Islet precursor cell (in vitro differentiated cells): Measurements from ENCODE around the gene PROKR1.

Experiments used
- DNase-seq: peaks from one replicate; pipeline ENCODE4 v3.0.0-alpha.2; 2018

Gene PROKR1

DNA sequence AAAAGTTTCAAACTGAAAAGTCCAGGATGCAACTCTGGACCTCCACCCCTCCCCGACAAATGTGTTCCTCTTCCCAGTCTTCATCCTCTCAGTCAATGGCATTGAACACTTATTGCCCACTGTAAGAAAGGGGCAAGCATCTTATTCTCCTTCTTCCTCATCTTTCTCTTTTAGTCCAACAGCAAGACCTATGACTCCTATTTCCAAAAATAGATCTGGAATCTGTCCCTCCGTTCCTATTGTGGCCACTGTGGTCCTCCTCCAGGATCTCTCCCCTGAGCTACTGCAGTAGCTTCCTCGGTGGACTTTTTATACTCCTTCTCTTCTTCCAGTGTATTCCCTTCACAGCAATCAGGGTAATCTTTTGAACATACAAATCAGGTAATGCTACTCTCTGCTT is 63.3 kb downstream of the PROKR1 start:
- no peak for DNase-seq
